K562 (cell line): ENCODE data around the gene ADAMTSL2. TPM values are rescaled to one million over a fixed set of nuclear protein-coding genes. Genes with fewer than 3 reads are reported as not detected.

Experiments
- ATAC-seq: fragments of 200-7000 bp; cut with Tn5 transposase; 3 replicates; pipeline ENCODE4 v1.9.1; 2020; ENCODE audit warnings: moderate library complexity
- BruUV-seq: library from RNA; stranded (reverse); fragments of 400-500 nt; replicated peaks from 2 replicates; lab custom pipeline; 2021; lab: Mats Ljungman, UMichigan
- CTCF ChIA-PET: fragments of 300-600 bp; formaldehyde crosslinking; extraction: SDS; loops from one replicate; lab custom pipeline; 2021; ENCODE audit warnings: low intra/inter-chr PET ratio; lab: Yijun Ruan, JAX
- POLR2A ChIA-PET: fragments of 300-600, 350-650 bp; sonication (Branson Sonifier 250); formaldehyde crosslinking; extraction: SDS; loops from one replicate; lab custom pipeline; 2021; ENCODE audit warnings: antibody characterized with exemption, inconsistent platforms; lab: Yijun Ruan, JAX
- DNase-seq, 4 experiments: peaks; one replicate each; pipeline versions ENCODE4 v3.0.0 to v3.0.0-alpha.2; 2011 to 2018; ENCODE audit warnings: low spot score in 3 of 4, mixed read lengths in 3 of 4; ENCODE audit errors: extremely low read depth in 1 of 4
- FAIRE-seq: peaks from 2 replicates; lab custom pipeline; 2011; peaks lifted over from hg19 to GRCh38; lab: Jason Lieb, UNC
- H2AFZ ChIP-seq: 2 replicates; pipeline ENCODE4 v1.6.0; 2011; ENCODE audit warnings: low read depth, low read length, control low read depth, inconsistent platforms
- H3K27ac ChIP-seq: fragments of 200-600 bp; 3 replicates; pipeline ENCODE4 v1.8.0; 2011; ENCODE audit warnings: low read depth, mild to moderate bottlenecking, control low read depth, inconsistent platforms, low read length, moderate library complexity, mixed read lengths; ENCODE audit errors: extremely low read depth
- H3K27me3 ChIP-seq, 2 experiments: fragments of 300-600 bp in 1 of 2; 2 replicates in 1 of 2; 3 replicates in 1 of 2; pipeline versions ENCODE4 v1.6.0 to v1.8.0; 2011; ENCODE audit warnings: inconsistent platforms in 2 of 2, low read length in 2 of 2, mild to moderate bottlenecking in 1 of 2, mixed read lengths in 1 of 2, moderate library complexity in 1 of 2; ENCODE audit not compliant: control insufficient read depth in 2 of 2, insufficient read depth in 2 of 2
- H3K36me3 ChIP-seq: fragments of 300-600 bp; 3 replicates; pipeline ENCODE4 v1.8.0; 2011; ENCODE audit warnings: mild to moderate bottlenecking, low read length, inconsistent platforms; ENCODE audit not compliant: control insufficient read depth, insufficient read depth
- H3K4me1 ChIP-seq, 2 experiments: fragments of 200-600 bp in 1 of 2; replicated peaks in 1 of 2; 2 replicates in 1 of 2; 3 replicates in 1 of 2; pipeline versions ENCODE4 v1.5.1 to v1.8.0; 2011; ENCODE audit warnings: inconsistent platforms in 2 of 2, low read length in 2 of 2, mild to moderate bottlenecking in 1 of 2, mixed read lengths in 1 of 2, moderate library complexity in 1 of 2; ENCODE audit not compliant: control insufficient read depth in 2 of 2, insufficient read depth in 2 of 2
- H3K4me2 ChIP-seq: 2 replicates; pipeline ENCODE4 v1.6.1; 2011; ENCODE audit warnings: low read length, control low read depth, inconsistent platforms, mixed read lengths; ENCODE audit not compliant: insufficient read depth
- H3K4me3 ChIP-seq: fragments of 200-600 bp; sonication (generic), shearing (Covaris generic); 2 replicates; pipeline ENCODE4 v1.5.1; 2016; ENCODE audit warnings: control low read depth, inconsistent platforms
- H3K79me2 ChIP-seq: fragments of 200-600 bp; 3 replicates; pipeline ENCODE4 v1.8.0; 2011; ENCODE audit warnings: low read length, inconsistent platforms; ENCODE audit not compliant: control insufficient read depth, insufficient read depth
- H3K9ac ChIP-seq, 2 experiments: 2 replicates each; pipeline versions ENCODE4 v1.6.0 to v1.6.1; 2011; ENCODE audit warnings: low read depth in 2 of 2, low read length in 2 of 2, control low read depth in 1 of 2, inconsistent platforms in 1 of 2, mild to moderate bottlenecking in 1 of 2, mixed read lengths in 1 of 2; ENCODE audit not compliant: insufficient read depth in 1 of 2
- H3K9me1 ChIP-seq: one replicate; pipeline ENCODE4 v1.6.0; 2011; ENCODE audit warnings: inconsistent platforms, mild to moderate bottlenecking, low read length, moderate library complexity; ENCODE audit not compliant: control insufficient read depth, insufficient read depth
- H3K9me3 ChIP-seq: replicated peaks from 2 replicates; pipeline ENCODE4 v1.5.1; 2011; ENCODE audit warnings: low read depth, low read length, inconsistent platforms; ENCODE audit not compliant: control insufficient read depth, insufficient read depth
- H4K20me1 ChIP-seq: replicated peaks from 2 replicates; pipeline ENCODE4 v1.6.1; 2011; ENCODE audit warnings: low read length, inconsistent platforms, mixed read lengths; ENCODE audit not compliant: control insufficient read depth, insufficient read depth
- HMGXB4 ChIP-seq: sonication (generic); formaldehyde crosslinking; IDR thresholded peaks from 2 replicates; pipeline ENCODE4 v1.8.1; 2023; ENCODE audit warnings: mild to moderate bottlenecking, missing genetic modification reagents
- WGBS: fragments of 100-300 bp; shearing (Covaris generic); methylation state at CpG from one replicate; pipeline ENCODE4 v1.1.6; 2016; ENCODE audit warnings: low coverage, mixed read lengths; ENCODE audit not compliant: insufficient coverage; ENCODE audit errors: missing lambda C conversion rate; 5-methylcytosine and 5-hydroxymethylcytosine counted together
- in situ Hi-C: fragments of 300-500 bp; cut with MboI; formaldehyde crosslinking; loops from 4 replicates; pipeline ENCODE4 v1.15.0; 2018; ENCODE audit warnings: inconsistent platforms, mixed read lengths
- intact Hi-C: fragments of 100-400 bp; cut with micrococcal nuclease; formaldehyde crosslinking; loops from 2 replicates; pipeline ENCODE4 v1.14.2; 2022
- polyA plus RNA-seq, 8 experiments: library from polyadenylated mRNA; depleted of rRNA in 4 of 8; stranded (reverse) in 5 of 8; unstranded in 3 of 8; fragments of >200 nt; fragmentation: Nextera tagmentation in 2 of 8; fragmentation: Illumina TruSeq in 1 of 8; extraction: Ambion mirVana in 2 of 8; extraction: Trizol in 1 of 8; gene quantifications; 2 replicates each; pipeline versions ENCODE4 v1.2.1 to v1.2.3, GENCODE V29; 2011 to 2014; ENCODE audit warnings: inconsistent platforms in 1 of 8, missing spikeins in 1 of 8
- total RNA-seq, 7 experiments: library from RNA; depleted of rRNA in 6 of 7; stranded (reverse); fragments of >200 nt in 6 of 7; fragmentation: Illumina TruSeq in 2 of 7; extraction: Trizol in 2 of 7; gene quantifications; 2 replicates each; pipeline versions ENCODE4 v1.2.1 to v1.2.3, GENCODE V29; 2011 to 2021; ENCODE audit warnings: low replicate concordance in 1 of 7

Gene ADAMTSL2
- total and polyA plus RNA-seq, 9 of the 15 experiments (the other 6 are each of a cell fraction or from before 2014, with no cell fraction given) = 0.04 TPM; not detected in 8

DNA sequence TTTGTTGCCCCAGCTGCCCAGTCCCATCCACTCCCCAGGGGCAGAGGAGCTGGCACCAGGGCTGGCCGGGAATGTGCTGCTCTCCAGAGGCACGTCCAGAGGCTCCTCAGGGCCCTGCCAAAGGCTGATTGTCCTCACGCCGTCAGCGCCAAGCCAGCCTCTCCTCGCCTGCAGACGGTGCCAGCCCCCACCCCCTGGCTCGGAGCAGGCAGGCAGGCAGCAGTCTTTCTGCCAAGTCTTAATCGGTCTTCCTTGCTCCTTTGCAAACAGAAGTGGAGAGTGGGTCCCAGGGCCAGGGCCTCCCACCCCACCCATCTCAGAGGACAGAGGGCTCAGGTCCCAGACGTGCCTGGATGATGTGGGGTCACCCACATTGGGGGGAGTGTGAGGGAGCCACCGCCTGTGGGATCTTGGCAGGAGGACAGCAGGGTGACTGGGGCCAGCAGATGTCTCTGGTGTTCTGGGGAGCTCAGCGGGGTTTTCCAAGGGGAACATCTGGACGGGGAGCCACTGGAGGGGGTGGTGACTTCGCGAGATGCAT lies 38.4 kb downstream of the ADAMTSL2 start:
- Histone ChIP-seq H3K9ac (no peak overlapping the region), H3K79me2 (no peaks in the 10 kb centered on the region), H3K4me1 (peaks cover 0 to 20% of the 10 kb centered on the region in 2 experiments; a peak in 2 of 5 replicates), H2AFZ (no peak overlapping the region), H3K9me1 (no peaks in the 10 kb centered on the region), H3K36me3 (no peaks in the 10 kb centered on the region), H3K4me2 (no peak overlapping the region), H3K27me3 (peaks cover 18 to 83% of the 10 kb centered on the region in 2 experiments; a peak in 4 of 5 replicates), H3K27ac (no peak overlapping the region), H3K9me3 (no peaks in the 10 kb centered on the region), H4K20me1 (peaks cover 18% of the 10 kb centered on the region; the same call in 1 of the 2 replicates), H3K4me3 (no peak overlapping the region)
- FAIRE-seq (no peak), ATAC-seq (no peak), DNase-seq (no peak)
- CTCF ChIA-PET = no interaction called here
- WGBS = under 1% methylated on average over 15 of the region's 15 CpGs
- intact Hi-C loops (no loop called here), in situ Hi-C loops (no loop called here)
- TF ChIP-seq HMGXB4 = no peak
- POLR2A ChIA-PET = interaction anchor here (0.5 to 0.7 kb wide), 2 partner anchors 13 to 422 kb away, joined by 3 to 4 read pairs; no protein-coding TSS in a partner anchor
- BruUV-seq = no TSS peak
